ENCODE data around the gene RAMP1. TPM values are rescaled to one million over a fixed set of nuclear protein-coding genes. Genes with fewer than 3 reads are reported as not detected.

The RAMP1 gene
- total RNA-seq, 2 experiments from 2014 or later = 0.30 to 0.32 TPM

- Mint-ChIP-seq H3K9me3 (ENCODE audit: low read depth) (no peaks in the 10 kb centered on the region), H3K27me3 (no peaks in the 10 kb centered on the region), H3K27ac (no peak overlapping the region), H3K36me3 (ENCODE audit: low read depth) (no peaks in the 10 kb centered on the region), H3K4me1 (no peaks in the 10 kb centered on the region), H3K4me3 (no peak overlapping the region)
- intact Hi-C loops (cut with DNase I, micrococcal nuclease) = no loop called here
- no peak for DNase-seq
- ATAC-seq = no peak
- CTCF ChIA-PET = interaction anchor here (0.6 to 0.7 kb wide), 2 partner anchors 224 to 410 kb away, joined by 3 read pairs; no protein-coding TSS in a partner anchor
- POLR2A ChIA-PET = no interaction called here
Observed at GRCh38 chr2:237915576-237915975, 56.2 kb downstream of the RAMP1 start.

- DNase-seq = no peak
- Mint-ChIP-seq H3K36me3 (ENCODE audit: low read depth) (no peaks in the 10 kb centered on the region), H3K9me3 (ENCODE audit: low read depth) (no peaks in the 10 kb centered on the region), H3K4me3 (no peak overlapping the region), H3K4me1 (no peaks in the 10 kb centered on the region), H3K27me3 (no peaks in the 10 kb centered on the region), H3K27ac (no peak overlapping the region)
- ChIA-PET POLR2A (no interaction called here), CTCF (interaction anchor here (0.6 to 0.8 kb wide), 2 partner anchors 127 to 223 kb away, joined by 3 read pairs; no protein-coding TSS in a partner anchor)
- intact Hi-C loops (cut with DNase I, micrococcal nuclease) = no loop called here
- no peak for ATAC-seq
Observed at GRCh38 chr2:237916296-237916695, 56.9 kb downstream of the RAMP1 start.

GRCh38 chr2:237917696-237918374 lies 58.4 kb downstream of the RAMP1 start:
- CTCF ChIA-PET = no interaction called here
- DNase-seq = no peak
- H3K36me3 Mint-ChIP-seq (ENCODE audit: low read depth) = no peaks in the 10 kb centered on the region

DNA sequence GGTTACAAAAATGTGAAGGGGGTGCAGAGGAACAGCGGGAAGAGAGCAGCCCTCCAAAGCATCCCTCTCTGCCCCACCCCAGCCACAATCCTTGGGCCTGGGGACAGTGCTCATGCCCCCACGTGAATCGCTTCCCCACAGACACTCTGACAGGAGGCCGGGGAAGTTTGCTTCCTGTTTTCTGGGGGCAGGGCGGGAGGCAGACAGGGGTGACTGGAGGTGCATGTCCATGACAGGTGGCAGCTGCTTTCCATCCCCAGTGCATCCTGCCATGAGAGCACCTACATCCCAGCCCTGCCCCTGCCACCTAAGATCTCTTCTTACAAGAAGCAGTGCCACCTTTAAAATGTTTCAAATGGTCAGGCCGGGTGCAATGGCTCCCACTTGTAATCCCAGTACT lies 60.2 kb downstream of the RAMP1 start:
- CTCF ChIA-PET = interaction anchor here (0.9 kb wide), 1 partner anchor 62 kb away, joined by 3 read pairs; no protein-coding TSS in a partner anchor
- DNase-seq (no peak), ATAC-seq (no peak)
- POLR2A ChIA-PET = no interaction called here
- Mint-ChIP-seq H3K27me3 (no peaks in the 10 kb centered on the region), H3K27ac (no peak overlapping the region), H3K4me1 (peaks cover 5% of the 10 kb centered on the region), H3K36me3 (ENCODE audit: low read depth) (no peaks in the 10 kb centered on the region), H3K9me3 (ENCODE audit: low read depth) (no peaks in the 10 kb centered on the region), H3K4me3 (no peak overlapping the region)
- intact Hi-C loops (cut with DNase I, micrococcal nuclease) = no loop called here

More at GRCh38 chr2:237917696-237918374, 58.4 kb downstream of the RAMP1 start:
- ATAC-seq = no peak
- intact Hi-C loops (cut with DNase I, micrococcal nuclease) = no loop called here
- POLR2A ChIA-PET = no interaction called here
- Mint-ChIP-seq H3K27me3 (no peaks in the 10 kb centered on the region), H3K4me1 (no peaks in the 10 kb centered on the region), H3K9me3 (ENCODE audit: low read depth) (no peaks in the 10 kb centered on the region), H3K4me3 (no peak overlapping the region), H3K27ac (no peak overlapping the region)

DNA sequence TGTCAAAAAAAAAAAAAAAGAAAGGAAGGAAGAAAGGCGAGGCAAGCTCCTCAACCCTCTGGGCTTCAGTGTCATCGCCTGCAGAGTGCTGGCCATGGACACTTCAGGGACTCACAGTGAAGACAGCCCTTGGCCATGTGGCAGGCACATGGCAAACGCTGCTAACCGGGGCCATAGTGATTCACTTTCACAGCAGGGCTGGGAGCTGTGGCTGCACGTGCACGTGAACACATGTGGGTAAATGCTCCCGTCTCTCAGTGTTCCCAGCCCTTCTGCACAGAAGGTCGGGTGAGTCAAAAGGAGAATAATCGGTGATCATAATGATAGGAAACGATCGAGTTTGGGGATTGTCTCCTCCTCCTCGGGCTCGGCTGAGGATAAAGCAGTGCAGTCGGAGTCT lies 61.2 kb downstream of the RAMP1 start:
- H3K4me3 Mint-ChIP-seq = no peak overlapping the region
- no peaks in the 10 kb centered on the region for H3K9me3 Mint-ChIP-seq (ENCODE audit: low read depth)
- H3K36me3 Mint-ChIP-seq (ENCODE audit: low read depth) = no peaks in the 10 kb centered on the region
- ChIA-PET CTCF (no interaction called here), POLR2A (interaction anchor here (0.6 kb wide), 1 partner anchor 122 kb away, joined by 5 read pairs; no protein-coding TSS in a partner anchor)
- no peaks in the 10 kb centered on the region for H3K27me3 Mint-ChIP-seq
- intact Hi-C loops (cut with DNase I, micrococcal nuclease) = no loop called here
- ATAC-seq = no peak
- H3K4me1 Mint-ChIP-seq = peaks cover 7% of the 10 kb centered on the region
- no peak overlapping the region for H3K27ac Mint-ChIP-seq
- DNase-seq = no peak

GRCh38 chr2:237921967-237922492 lies 62.6 kb downstream of the RAMP1 start:
- Mint-ChIP-seq H3K36me3 (ENCODE audit: low read depth) (no peaks in the 10 kb centered on the region), H3K9me3 (ENCODE audit: low read depth) (no peaks in the 10 kb centered on the region), H3K4me1 (peaks cover 16% of the 10 kb centered on the region), H3K4me3 (no peak overlapping the region), H3K27me3 (no peaks in the 10 kb centered on the region), H3K27ac (no peak overlapping the region)
- ChIA-PET POLR2A (interaction anchor here (0.7 kb wide), 1 partner anchor 17 kb away, joined by 3 read pairs; no protein-coding TSS in a partner anchor), CTCF (interaction anchor here (0.7 to 1.7 kb wide), 4 partner anchors 12 to 215 kb away, joined by 3 to 6 read pairs (median 4); no protein-coding TSS in a partner anchor)
- ATAC-seq = no peak
- no peak for DNase-seq
- intact Hi-C loops (cut with DNase I, micrococcal nuclease) = loop anchor here in 1 of 2 experiments (2.0 kb wide), 1 partner anchor 45 kb away; the partner anchor contains the start of gene UBE2F

GRCh38 chr2:237922641-237923361 lies 63.4 kb downstream of the RAMP1 start:
- ChIA-PET CTCF (interaction anchor here (0.6 to 1.7 kb wide), 16 partner anchors 11 to 367 kb away, joined by 3 to 6 read pairs (median 4); no protein-coding TSS in a partner anchor), POLR2A (interaction anchor here (0.7 to 0.9 kb wide), 2 partner anchors 18 to 77 kb away, joined by 3 read pairs; no protein-coding TSS in a partner anchor)
- H3K4me3 Mint-ChIP-seq = no peak overlapping the region
- no peaks in the 10 kb centered on the region for H3K36me3 Mint-ChIP-seq (ENCODE audit: low read depth)
- intact Hi-C loops (cut with DNase I, micrococcal nuclease) = loop anchor here in 1 of 2 experiments (2.0 kb wide), 1 partner anchor 44 kb away; the partner anchor contains the start of gene UBE2F
- peak overlapping the region; percentile 17 for H3K27ac Mint-ChIP-seq
- H3K4me1 Mint-ChIP-seq = peaks cover 20% of the 10 kb centered on the region
- ATAC-seq (peak; percentile 42), DNase-seq (peak; percentile 41)
- no peaks in the 10 kb centered on the region for H3K9me3 Mint-ChIP-seq (ENCODE audit: low read depth)
- H3K27me3 Mint-ChIP-seq = no peaks in the 10 kb centered on the region

GRCh38 chr2:237923481-237924163 lies 64.2 kb downstream of the RAMP1 start:
- CTCF ChIA-PET = interaction anchor here (0.6 to 1.7 kb wide), 14 partner anchors 16 to 366 kb away, joined by 3 to 6 read pairs (median 4); no protein-coding TSS in a partner anchor
- no peak overlapping the region for H3K4me3 Mint-ChIP-seq
- H3K36me3 Mint-ChIP-seq (ENCODE audit: low read depth) = no peaks in the 10 kb centered on the region
- ATAC-seq (peak; percentile 98), DNase-seq (peak; percentile 89)
- POLR2A ChIA-PET = interaction anchor here (0.9 kb wide), 1 partner anchor 76 kb away, joined by 3 read pairs; no protein-coding TSS in a partner anchor
- no peaks in the 10 kb centered on the region for H3K27me3 Mint-ChIP-seq
- H3K27ac Mint-ChIP-seq = no peak overlapping the region
- intact Hi-C loops (cut with DNase I, micrococcal nuclease) = loop anchor here in 1 of 2 experiments (2.0 kb wide), 1 partner anchor 43 kb away; the partner anchor contains the start of gene UBE2F
- peaks cover 20% of the 10 kb centered on the region for H3K4me1 Mint-ChIP-seq
- H3K9me3 Mint-ChIP-seq (ENCODE audit: low read depth) = peaks cover 1% of the 10 kb centered on the region

DNA sequence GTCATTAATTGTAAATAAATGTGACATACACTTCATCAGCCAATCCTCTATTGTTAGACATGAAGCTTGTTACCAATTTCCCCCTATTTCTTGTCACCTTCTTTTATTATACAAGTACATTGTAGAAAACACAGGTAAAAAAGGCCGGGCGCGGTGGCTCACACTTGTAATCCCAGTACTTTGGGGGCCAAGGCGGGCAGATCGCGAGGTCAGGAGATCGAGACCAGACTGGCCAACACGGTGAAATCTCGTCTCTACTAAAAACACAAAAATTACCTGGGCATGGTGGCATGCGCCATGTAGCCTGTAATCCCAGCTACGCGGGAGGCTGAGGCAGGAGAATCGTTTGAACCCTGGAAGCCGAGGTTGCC lies 64.7 kb downstream of the RAMP1 start:
- H3K27me3 Mint-ChIP-seq = no peaks in the 10 kb centered on the region
- H3K36me3 Mint-ChIP-seq (ENCODE audit: low read depth) = no peaks in the 10 kb centered on the region
- H3K9me3 Mint-ChIP-seq (ENCODE audit: low read depth) = peaks cover 2% of the 10 kb centered on the region
- ChIA-PET CTCF (interaction anchor here (0.7 to 1.7 kb wide), 2 partner anchors 66 to 307 kb away, joined by 3 to 6 read pairs; no protein-coding TSS in a partner anchor), POLR2A (no interaction called here)
- H3K27ac Mint-ChIP-seq = no peak overlapping the region
- H3K4me3 Mint-ChIP-seq = no peak overlapping the region
- DNase-seq (no peak), ATAC-seq (no peak)
- intact Hi-C loops (cut with DNase I, micrococcal nuclease) = no loop called here
- peaks cover 20% of the 10 kb centered on the region for H3K4me1 Mint-ChIP-seq

GRCh38 chr2:237927135-237927534 lies 67.7 kb downstream of the RAMP1 start:
- H3K36me3 Mint-ChIP-seq (ENCODE audit: low read depth) = peaks cover 3% of the 10 kb centered on the region
- H3K4me1 Mint-ChIP-seq = peaks cover 24% of the 10 kb centered on the region
- peaks cover 11% of the 10 kb centered on the region for H3K9me3 Mint-ChIP-seq (ENCODE audit: low read depth)
- ATAC-seq = no peak
- CTCF ChIA-PET = interaction anchor here (0.6 to 1.4 kb wide), 2 partner anchors 12 to 254 kb away, joined by 3 read pairs; no protein-coding TSS in a partner anchor
- no peak overlapping the region for H3K4me3 Mint-ChIP-seq
- POLR2A ChIA-PET = no interaction called here
- intact Hi-C loops (cut with DNase I, micrococcal nuclease) = no loop called here
- no peaks in the 10 kb centered on the region for H3K27me3 Mint-ChIP-seq
- H3K27ac Mint-ChIP-seq = no peak overlapping the region
- peak; percentile 47 for DNase-seq

DNA sequence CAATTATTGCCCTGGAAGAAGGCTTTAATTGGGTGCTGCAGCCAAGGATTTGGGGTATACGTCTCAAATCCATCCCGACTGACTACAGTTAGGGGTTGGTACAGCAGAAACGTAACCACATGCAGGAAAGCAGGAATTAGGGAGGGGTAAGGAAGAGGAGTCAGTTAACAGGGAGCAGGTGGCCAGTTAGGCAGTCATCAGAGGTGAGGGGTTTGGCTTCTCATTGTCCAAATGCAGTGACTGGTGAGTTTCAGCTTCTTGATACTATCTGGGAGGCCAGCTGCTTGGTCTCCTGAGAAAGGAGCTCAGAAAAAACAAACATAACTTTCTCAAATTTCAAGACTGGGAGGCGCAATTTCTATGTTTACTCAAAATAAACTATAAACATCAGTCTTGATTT lies 68.6 kb downstream of the RAMP1 start:
- Mint-ChIP-seq H3K36me3 (ENCODE audit: low read depth) (peaks cover 3% of the 10 kb centered on the region), H3K27ac (no peak overlapping the region), H3K4me3 (no peak overlapping the region), H3K27me3 (no peaks in the 10 kb centered on the region), H3K9me3 (ENCODE audit: low read depth) (peaks cover 11% of the 10 kb centered on the region), H3K4me1 (peaks cover 31% of the 10 kb centered on the region)
- intact Hi-C loops (cut with DNase I, micrococcal nuclease) = no loop called here
- DNase-seq (no peak), ATAC-seq (no peak)
- ChIA-PET POLR2A (no interaction called here), CTCF (interaction anchor here (0.5 kb wide), 1 partner anchor 188 kb away, joined by 3 read pairs; no protein-coding TSS in a partner anchor)

Data from activated CD4-positive, alpha-beta T cell treated with anti-CD3 and anti-CD28 coated beads for 36 hours (primary cell).